Small intestine (tissue), 7 donors: ENCODE results near the gene RPL19. TPM values are rescaled to one million over a fixed set of nuclear protein-coding genes. Genes with fewer than 3 reads are reported as not detected.

Experiments used
- DNase-seq, 2 donors: peaks; one replicate each; pipeline versions ENCODE4 v3.0.0 to v3.0.0-alpha.2; 2013
- FAIRE-seq: peaks from 2 replicates; lab custom pipeline; 2012; peaks lifted over from hg19 to GRCh38; lab: Jason Lieb, UNC
- H3K27ac ChIP-seq, 3 donors: one replicate each; pipeline ENCODE4 v1.5.1; 2013; ENCODE audit warnings: low read length in 2 of 3, mild to moderate bottlenecking in 2 of 3, control low read depth in 1 of 3, inconsistent platforms in 1 of 3, low read depth in 1 of 3, moderate library complexity in 1 of 3
- H3K27me3 ChIP-seq, 3 donors: one replicate each; pipeline ENCODE4 v1.6.1; 2013; ENCODE audit warnings: low read length in 3 of 3, inconsistent platforms in 1 of 3; ENCODE audit not compliant: control insufficient read depth in 3 of 3, insufficient read depth in 3 of 3
- H3K36me3 ChIP-seq, 3 donors: one replicate each; pipeline ENCODE4 v1.6.1; 2013; ENCODE audit warnings: low read length in 3 of 3, inconsistent platforms in 1 of 3, low read depth in 1 of 3, mild to moderate bottlenecking in 1 of 3, moderate library complexity in 1 of 3; ENCODE audit not compliant: control insufficient read depth in 3 of 3, insufficient read depth in 2 of 3
- H3K4me1 ChIP-seq, 3 donors: one replicate each; pipeline ENCODE4 v1.6.1; 2013; ENCODE audit warnings: low read length in 2 of 3, inconsistent platforms in 1 of 3, low read depth in 1 of 3, mild to moderate bottlenecking in 1 of 3, moderate library complexity in 1 of 3; ENCODE audit not compliant: control insufficient read depth in 3 of 3, insufficient read depth in 2 of 3
- H3K4me3 ChIP-seq, 3 donors: one replicate each; pipeline ENCODE4 v1.5.1; 2013; ENCODE audit warnings: low read length in 3 of 3, control low read depth in 1 of 3, inconsistent platforms in 1 of 3, low read depth in 1 of 3, mild to moderate bottlenecking in 1 of 3, moderate library complexity in 1 of 3
- H3K9me3 ChIP-seq, 2 donors: one replicate each; pipeline ENCODE4 v1.6.1; 2013; ENCODE audit warnings: low read depth in 1 of 2, low read length in 1 of 2; ENCODE audit not compliant: control insufficient read depth in 2 of 2, insufficient read depth in 1 of 2
- WGBS, 3 donors: extraction: QIAGEN DNeasy Blood & Tissue Kit; methylation state at CpG; one replicate each; pipeline ENCODE4 v1.1.7; 2013; 5-methylcytosine and 5-hydroxymethylcytosine counted together
- polyA plus RNA-seq, 4 donors: library from polyadenylated mRNA; stranded (reverse) in 3 of 4; unstranded in 1 of 4; fragments of 200-250 nt in 3 of 4; fragments of 120-200 nt in 1 of 4; gene quantifications; one replicate each; pipeline versions ENCODE4 v1.2.1 to v1.2.3, GENCODE V29; 2013
- donor health status: healthy with polysubstance abuse.
- donor health status: control.
- donor health status: control.
- donor health status: Bipolar disorder and iron deficiency.
- donor health status: healthy.

RPL19 gene
- polyA plus RNA-seq, 4 donors, result 1,923 to 3,263 (median 2,767) TPM

DNA sequence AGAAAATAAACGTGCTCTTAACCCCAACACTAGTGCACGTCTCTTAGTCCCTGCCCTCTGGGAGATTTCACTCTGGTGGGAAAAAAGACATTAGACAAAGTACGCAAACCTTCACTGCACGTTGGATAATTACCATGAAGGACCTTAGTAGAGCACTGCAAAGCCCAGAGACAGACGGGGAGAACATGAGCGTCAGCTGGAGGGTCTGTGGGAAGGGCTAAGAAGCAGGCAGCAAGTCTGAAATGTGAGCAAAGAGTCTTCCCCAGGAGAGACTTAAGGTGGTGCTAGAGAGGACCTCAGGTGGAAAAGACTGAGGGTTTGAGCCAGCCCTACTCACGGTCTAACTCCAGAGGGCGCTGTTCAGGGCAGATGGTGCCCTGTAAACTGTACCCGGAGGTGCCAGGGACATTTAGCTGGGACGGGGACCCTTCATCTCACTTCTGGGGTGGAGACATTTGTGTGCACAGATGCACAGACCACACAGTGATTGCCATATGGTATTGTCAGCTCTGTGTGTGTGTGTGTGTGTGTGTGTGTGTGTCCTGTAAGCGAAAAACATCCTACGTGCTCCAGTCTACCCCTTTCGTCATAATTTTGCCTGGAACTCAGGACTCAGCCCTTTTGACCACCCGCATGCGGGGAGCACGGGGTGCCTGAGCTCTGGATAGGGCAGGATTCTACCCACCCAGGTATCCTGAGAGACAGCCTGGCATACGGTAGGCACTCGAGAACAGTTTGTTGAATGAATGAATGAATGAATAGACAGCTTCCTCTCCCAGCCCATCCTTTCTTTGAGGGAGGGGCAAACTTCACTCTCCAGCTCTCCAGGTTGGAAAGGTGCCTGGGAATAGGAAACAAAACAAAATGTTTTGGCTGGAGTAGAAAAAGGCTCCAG, 35.7 kb downstream of the RPL19 start:
- WGBS, 3 donors, result 33 to 37% (median 34%) methylated on average over 18 of the region's 18 CpGs
- FAIRE-seq (no peak), DNase-seq (peak; percentile 41 to 56)
- Histone ChIP-seq H3K27ac (no peak overlapping the region), H3K9me3 (no peaks in the 10 kb centered on the region), H3K36me3 (no peaks in the 10 kb centered on the region), H3K4me1 (peaks cover 0 to 15% (median 0%) of the 10 kb centered on the region in 3 donors), H3K27me3 (peaks cover 0 to 21% (median 4%) of the 10 kb centered on the region in 3 donors), H3K4me3 (no peak overlapping the region)

DNA sequence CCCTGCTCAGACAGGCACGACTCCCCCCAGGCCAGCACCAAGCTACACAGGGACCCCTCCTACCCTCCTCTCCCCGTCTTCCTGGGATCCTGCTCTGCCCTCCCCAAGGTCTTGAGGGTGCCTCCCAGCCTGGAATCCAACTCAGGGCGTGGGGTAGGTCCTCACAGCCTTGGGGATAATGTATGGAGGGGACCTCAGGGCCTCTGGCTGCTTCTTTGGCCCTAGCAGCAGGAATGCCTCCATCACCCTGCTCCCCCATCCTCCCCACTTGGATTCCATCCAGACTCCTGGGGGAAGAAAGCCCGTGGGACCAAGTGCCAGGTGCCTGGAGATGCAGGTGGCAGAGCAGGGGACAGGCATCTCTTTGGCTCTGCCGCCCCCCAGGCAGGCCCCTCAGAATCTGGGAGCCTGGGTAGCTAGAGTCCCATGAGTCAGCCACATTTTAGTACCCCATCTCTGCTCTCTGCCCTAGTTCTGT, 36.4 kb downstream of the RPL19 start:
- WGBS, 3 donors, result 50 to 55% (median 55%) methylated on average over 5 of the region's 5 CpGs

DNA sequence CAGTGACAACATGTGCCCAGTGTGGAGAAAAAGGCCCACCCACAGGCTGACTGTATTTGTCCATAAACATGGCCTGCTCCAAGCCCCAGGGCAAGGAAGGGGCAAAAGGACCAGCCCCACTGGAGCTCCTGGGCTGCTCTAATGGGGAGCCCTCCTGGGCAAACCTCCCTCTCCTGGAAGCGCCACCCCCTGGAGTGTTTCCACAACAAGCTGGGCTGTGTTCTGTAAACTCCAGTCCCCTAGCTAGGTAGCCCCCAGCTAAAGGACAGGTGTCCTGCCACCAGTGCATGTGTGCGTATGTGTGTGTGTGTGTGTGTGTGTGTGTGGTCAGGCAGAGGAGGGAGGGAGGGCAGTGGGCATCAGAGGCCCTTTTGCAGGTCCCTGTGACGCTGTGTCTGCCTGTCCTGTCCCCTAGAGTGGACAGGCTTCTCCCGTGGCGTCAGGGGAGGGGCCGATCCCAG, 36.9 kb downstream of the RPL19 start:
- H3K4me1 ChIP-seq, result peaks cover 0 to 10% (median 0%) of the 10 kb centered on the region in 3 donors
- no peak for FAIRE-seq
- 71 to 81% (median 73%) methylated on average over 6 of the region's 6 CpGs for WGBS, 3 donors

More for the DNA sequence above, 36.4 kb downstream of the RPL19 start:
- H3K4me3 ChIP-seq, result no peak overlapping the region
- H3K9me3 ChIP-seq, result no peaks in the 10 kb centered on the region
- H3K27ac ChIP-seq, result no peak overlapping the region
- no peak for DNase-seq
- H3K27me3 ChIP-seq, result peaks cover 0 to 20% (median 4%) of the 10 kb centered on the region in 3 donors
- no peak for FAIRE-seq
- H3K4me1 ChIP-seq, result peaks cover 0 to 15% (median 0%) of the 10 kb centered on the region in 3 donors
- no peaks in the 10 kb centered on the region for H3K36me3 ChIP-seq

DNA sequence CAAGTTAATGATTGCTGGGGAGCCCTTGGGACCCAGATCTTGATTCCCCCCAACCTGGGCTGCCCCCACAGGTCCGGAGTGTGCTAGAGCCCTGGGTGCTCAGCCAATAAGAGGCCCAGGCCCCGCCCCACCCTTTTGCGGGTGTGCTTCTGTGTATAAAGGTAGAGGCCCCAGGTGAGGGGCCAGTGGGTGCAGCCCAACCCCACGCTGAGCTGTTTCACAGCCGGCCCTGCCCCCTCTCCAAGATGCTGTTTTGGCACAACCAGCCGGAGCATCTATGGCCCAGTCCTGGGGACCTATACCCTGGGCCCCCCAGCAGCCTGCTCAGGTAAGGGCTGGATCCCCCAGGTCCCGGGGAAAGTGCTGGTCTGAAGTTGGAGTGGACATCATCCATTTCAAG, 37.5 kb downstream of the RPL19 start:
- H3K4me3 ChIP-seq, result no peak overlapping the region
- DNase-seq, result peak in 1 of 2 donors; percentile 28
- peaks cover 0 to 6% (median 0%) of the 10 kb centered on the region in 3 donors for H3K4me1 ChIP-seq
- no peak for FAIRE-seq
- no peaks in the 10 kb centered on the region for H3K9me3 ChIP-seq
- 41 to 68% (median 46%) methylated on average over 7 of the region's 7 CpGs for WGBS, 3 donors
- H3K36me3 ChIP-seq, result no peaks in the 10 kb centered on the region
- H3K27me3 ChIP-seq, result peaks cover 0 to 12% (median 4%) of the 10 kb centered on the region in 3 donors
- H3K27ac ChIP-seq, result no peak overlapping the region

More for the DNA sequence above, 36.9 kb downstream of the RPL19 start:
- no peaks in the 10 kb centered on the region for H3K9me3 ChIP-seq
- no peaks in the 10 kb centered on the region for H3K36me3 ChIP-seq
- no peak overlapping the region for H3K4me3 ChIP-seq
- H3K27ac ChIP-seq, result no peak overlapping the region
- H3K27me3 ChIP-seq, result peaks cover 0 to 17% (median 4%) of the 10 kb centered on the region in 3 donors
- no peak for DNase-seq

DNA sequence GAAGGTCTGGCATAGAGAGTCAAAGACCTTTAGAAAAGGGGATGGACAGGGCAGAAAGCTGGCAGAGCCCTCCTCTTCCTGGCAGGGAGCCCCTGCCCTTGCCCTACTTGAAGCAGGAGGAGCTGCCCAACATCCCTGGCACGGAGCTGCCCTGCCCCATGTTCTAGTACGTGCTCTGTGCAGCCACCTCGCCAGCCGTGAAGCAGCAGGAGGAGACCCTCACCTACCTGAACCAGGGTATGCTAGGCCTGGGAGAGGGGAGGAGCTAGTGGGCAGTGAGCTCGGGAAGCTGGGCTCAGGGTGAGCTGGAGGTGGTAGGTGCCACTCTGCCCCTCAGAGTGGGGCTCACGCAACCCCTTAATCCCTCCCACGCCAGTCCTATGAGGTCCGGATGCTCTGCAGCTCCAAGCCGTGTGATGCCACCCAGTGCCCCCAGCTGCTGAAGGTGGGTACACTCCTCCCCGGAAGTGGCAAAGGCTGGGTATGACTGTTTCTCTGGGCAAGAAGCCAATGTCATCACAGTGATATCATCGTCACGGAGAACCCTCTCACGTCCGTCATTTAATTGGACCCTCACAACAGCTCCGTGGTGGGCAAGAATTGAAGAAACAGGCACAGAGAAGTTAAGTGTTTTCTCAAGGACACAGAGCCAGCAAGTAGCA, 38.4 kb downstream of the RPL19 start:
- no peaks in the 10 kb centered on the region for H3K36me3 ChIP-seq
- 9 to 39% (median 24%) methylated on average over 15 of the region's 15 CpGs for WGBS, 3 donors
- no peak for FAIRE-seq
- no peaks in the 10 kb centered on the region for H3K9me3 ChIP-seq
- H3K27me3 ChIP-seq, result peaks cover 0 to 6% (median 4%) of the 10 kb centered on the region in 3 donors
- H3K27ac ChIP-seq, result no peak overlapping the region
- H3K4me3 ChIP-seq, result no peak overlapping the region
- peaks cover 0 to 6% (median 0%) of the 10 kb centered on the region in 3 donors for H3K4me1 ChIP-seq
- DNase-seq, result peak in 1 of 2 donors; percentile 60

DNA sequence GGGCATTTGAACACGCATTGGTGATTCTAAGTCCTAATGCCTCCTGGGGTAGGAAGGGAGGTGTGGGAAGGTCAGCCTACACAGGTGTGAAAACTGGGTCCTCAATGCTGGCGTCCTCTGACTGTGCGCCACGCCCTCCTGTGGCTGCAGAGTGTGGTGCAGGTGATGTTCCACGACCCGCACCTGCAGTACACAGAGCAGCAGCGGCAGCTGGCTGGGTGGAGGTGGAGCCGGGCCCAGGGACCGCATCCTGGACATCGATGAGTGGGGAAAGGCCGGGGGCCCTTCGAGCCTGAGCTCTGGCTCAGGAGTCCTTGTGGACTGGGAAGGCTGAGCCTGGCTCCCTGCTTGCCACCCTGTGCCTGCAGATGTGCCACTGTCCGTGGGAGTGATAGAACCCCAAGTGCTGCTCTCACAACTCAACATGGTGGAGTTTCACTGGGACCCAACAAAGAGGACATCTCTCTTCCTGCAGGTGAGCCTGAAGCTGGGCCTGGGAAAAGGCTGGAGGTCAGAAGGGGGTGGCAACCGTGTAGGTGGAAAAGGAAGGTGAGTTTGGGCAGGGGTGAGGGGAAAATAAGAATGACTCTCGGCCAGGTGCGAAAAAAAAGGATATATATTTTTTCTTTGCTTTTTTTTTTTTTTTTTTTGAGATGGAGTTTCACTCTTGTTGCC, 39.7 kb downstream of the RPL19 start:
- H3K27ac ChIP-seq, result no peak overlapping the region
- FAIRE-seq (no peak), DNase-seq (peak; percentile 60 to 76)
- no peaks in the 10 kb centered on the region for H3K9me3 ChIP-seq
- peaks cover 0 to 6% (median 4%) of the 10 kb centered on the region in 3 donors for H3K27me3 ChIP-seq
- no peak overlapping the region for H3K4me3 ChIP-seq
- 19 to 26% (median 21%) methylated on average over 16 of the region's 16 CpGs for WGBS, 3 donors
- no peaks in the 10 kb centered on the region for H3K36me3 ChIP-seq
- H3K4me1 ChIP-seq, result peaks cover 0 to 9% (median 0%) of the 10 kb centered on the region in 3 donors

DNA sequence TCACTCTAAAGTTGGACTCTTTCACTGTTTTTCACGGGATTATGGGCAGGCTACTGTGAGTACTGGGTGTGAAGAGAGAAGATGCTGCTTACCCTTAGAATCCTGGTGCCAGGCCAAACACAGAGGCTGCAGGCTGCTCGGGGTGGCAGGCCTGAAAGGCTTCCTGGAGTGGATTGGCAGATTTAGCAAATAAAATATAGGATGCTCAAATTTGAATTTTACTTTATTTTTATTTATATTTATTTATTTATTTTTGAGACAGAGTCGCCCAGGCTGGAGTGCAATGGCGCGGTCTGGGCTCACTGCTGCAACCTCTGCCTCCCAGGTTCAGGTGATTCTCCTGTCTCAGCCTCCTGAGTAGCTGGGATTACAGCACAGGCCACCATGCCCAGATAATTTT, 40.5 kb downstream of the RPL19 start:
- Histone ChIP-seq H3K4me3 (no peak overlapping the region), H3K9me3 (no peaks in the 10 kb centered on the region), H3K27me3 (peaks cover 0 to 6% (median 4%) of the 10 kb centered on the region in 3 donors), H3K27ac (no peak overlapping the region), H3K36me3 (no peaks in the 10 kb centered on the region), H3K4me1 (peaks cover 0 to 7% (median 0%) of the 10 kb centered on the region in 3 donors)
- FAIRE-seq (no peak), DNase-seq (no peak)
- WGBS, 3 donors, result 86 to 88% (median 88%) methylated on average over 5 of the region's 5 CpGs

DNA sequence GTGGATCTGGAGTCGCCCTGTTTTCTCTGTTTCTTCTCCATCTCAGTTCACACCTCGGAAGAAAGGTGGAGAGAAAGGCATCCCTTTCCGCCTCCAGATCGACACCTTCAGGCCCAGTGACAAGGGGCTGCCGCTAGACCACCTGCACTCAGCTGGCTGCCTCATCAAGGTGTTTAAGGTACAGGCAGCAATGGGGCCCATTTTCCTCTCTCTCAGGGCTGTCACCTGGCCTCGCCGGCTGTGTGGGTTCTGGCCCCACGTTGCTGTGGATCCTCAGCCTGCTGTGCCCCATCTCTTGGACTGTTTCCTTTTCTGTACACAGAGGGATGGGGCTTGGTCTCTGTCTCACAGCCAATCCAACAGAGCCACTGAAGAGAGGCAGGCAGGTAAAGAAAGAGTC, 43.1 kb downstream of the RPL19 start:
- no peak for DNase-seq
- no peaks in the 10 kb centered on the region for H3K9me3 ChIP-seq
- H3K4me3 ChIP-seq, result no peak overlapping the region
- H3K27ac ChIP-seq, result no peak overlapping the region
- no peaks in the 10 kb centered on the region for H3K36me3 ChIP-seq
- no peak for FAIRE-seq
- peaks cover 0 to 6% (median 4%) of the 10 kb centered on the region in 3 donors for H3K27me3 ChIP-seq
- WGBS, 3 donors, result 52 to 80% (median 71%) methylated on average over 8 of the region's 8 CpGs
- H3K4me1 ChIP-seq, result peaks cover 0 to 6% (median 0%) of the 10 kb centered on the region in 3 donors
